Measurements from ENCODE around the gene LDLR.

DNA sequence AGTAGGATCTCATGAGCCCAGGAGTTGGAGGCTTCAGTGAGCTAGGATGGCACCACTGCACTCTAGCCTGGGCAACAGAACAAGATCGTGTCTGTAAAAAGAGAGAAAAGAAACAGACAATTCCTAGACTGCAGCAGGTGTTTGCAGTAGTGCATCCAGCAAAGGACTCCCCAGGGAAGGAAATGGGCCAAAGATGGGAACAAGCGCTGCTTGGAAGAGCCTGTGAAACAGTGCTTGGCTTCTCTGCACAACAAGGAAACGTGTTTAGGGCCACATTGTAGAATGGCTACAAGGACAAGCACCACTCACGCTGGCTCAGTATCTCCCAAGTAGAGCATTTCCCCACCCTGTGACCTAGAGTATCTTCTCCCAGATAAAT, 35.5 kb upstream of the LDLR start:
- TF ChIP-seq EZH2 (IDR thresholded peaks at IDR 0.05; ENCODE audit: low read length, missing control alignments) (no peak), CTCF (conservative IDR thresholded peaks at IDR 0.05 in 1 of 2, IDR thresholded peaks at IDR 0.05 in 1 of 2; ENCODE audit: low read depth in 1 of 2, low read length in 2 of 2) (no peak)
